Ectodermal cell (in vitro differentiated cells): ENCODE measurements around the gene PPFIBP1.
"Not testable (repeated sequence)": the region's sequence is repeated elsewhere in the genome, so short reads cannot be mapped to it uniquely, and the experiment has no call there.

Experiments used
- H3K27ac ChIP-seq: 2 replicates; pipeline ENCODE4 v1.7.0; 2013; ENCODE audit warnings: mild to moderate bottlenecking, low read depth, low read length; ENCODE audit not compliant: insufficient read depth, poor library complexity, severe bottlenecking
- H3K27me3 ChIP-seq: 2 replicates; pipeline ENCODE4 v1.7.0; 2013; ENCODE audit warnings: mild to moderate bottlenecking, low read length; ENCODE audit not compliant: insufficient read depth, control insufficient read depth, poor library complexity, severe bottlenecking
- H3K36me3 ChIP-seq: one replicate; pipeline ENCODE4 v1.7.0; 2013; ENCODE audit warnings: low read length; ENCODE audit not compliant: control insufficient read depth, insufficient read depth
- H3K4me1 ChIP-seq: one replicate; pipeline ENCODE4 v1.7.0; 2013; ENCODE audit warnings: low read length; ENCODE audit not compliant: control insufficient read depth, insufficient read depth
- H3K4me3 ChIP-seq: 2 replicates; pipeline ENCODE4 v1.7.0; 2013; ENCODE audit warnings: low read depth, low read length, control low read depth; ENCODE audit not compliant: insufficient read depth
- H3K9me3 ChIP-seq: 2 replicates; pipeline ENCODE4 v1.7.0; 2013; ENCODE audit warnings: mild to moderate bottlenecking, low read length, moderate library complexity; ENCODE audit not compliant: control insufficient read depth
- WGBS, 2 experiments: methylation state at CpG; one replicate each; pipeline ENCODE4 v1.1.7; 2013; ENCODE audit warnings: missing lambda C conversion rate in 2 of 2; 5-methylcytosine and 5-hydroxymethylcytosine counted together

PPFIBP1 gene

GRCh38 chr12:27618836-27619235, 94.8 kb downstream of the PPFIBP1 start:
- peaks cover 5% of the 10 kb centered on the region for H3K4me1 ChIP-seq
- WGBS, 2 experiments: 93 to 96% methylated on average over 7 of the region's 7 CpGs
- H3K27ac ChIP-seq: no peak overlapping the region
- no peak overlapping the region for H3K4me3 ChIP-seq
- no peaks in the 10 kb centered on the region for H3K9me3 ChIP-seq
- H3K27me3 ChIP-seq: no peaks in the 10 kb centered on the region
- no peaks in the 10 kb centered on the region for H3K36me3 ChIP-seq

- no peaks in the 10 kb centered on the region for H3K27me3 ChIP-seq
- no peak overlapping the region for H3K27ac ChIP-seq
- H3K9me3 ChIP-seq: no peaks in the 10 kb centered on the region
- no peak overlapping the region for H3K4me3 ChIP-seq
- no peaks in the 10 kb centered on the region for H3K36me3 ChIP-seq
- H3K4me1 ChIP-seq: peaks cover 5% of the 10 kb centered on the region
Observed at GRCh38 chr12:27619308-27619707, 95.3 kb downstream of the PPFIBP1 start.

DNA sequence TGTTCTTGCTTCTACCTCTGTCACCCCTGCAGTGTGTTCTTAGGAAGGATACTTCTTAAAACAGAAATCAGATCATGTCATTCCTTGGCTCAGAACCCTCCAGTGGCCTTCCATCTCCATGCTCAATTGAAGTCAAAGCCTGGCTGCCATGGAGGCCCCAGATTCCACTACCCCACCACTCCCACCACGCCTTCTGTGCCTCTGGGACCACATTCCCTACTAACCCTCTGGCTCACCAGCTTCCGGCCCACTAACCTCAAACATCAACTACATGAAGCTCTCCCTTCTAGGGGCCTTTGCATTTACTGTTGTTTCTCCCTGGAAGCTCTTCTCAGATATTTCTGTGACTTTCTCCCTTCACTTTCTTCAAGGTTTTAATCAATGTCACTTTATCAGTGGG, 96.1 kb downstream of the PPFIBP1 start:
- Histone ChIP-seq H3K4me3 (no peak overlapping the region), H3K27ac (no peak overlapping the region), H3K9me3 (no peaks in the 10 kb centered on the region), H3K36me3 (no peaks in the 10 kb centered on the region), H3K4me1 (peaks cover 4% of the 10 kb centered on the region), H3K27me3 (no peaks in the 10 kb centered on the region)
- 95% methylated on average over 2 of the region's 2 CpGs for WGBS, 2 experiments

DNA sequence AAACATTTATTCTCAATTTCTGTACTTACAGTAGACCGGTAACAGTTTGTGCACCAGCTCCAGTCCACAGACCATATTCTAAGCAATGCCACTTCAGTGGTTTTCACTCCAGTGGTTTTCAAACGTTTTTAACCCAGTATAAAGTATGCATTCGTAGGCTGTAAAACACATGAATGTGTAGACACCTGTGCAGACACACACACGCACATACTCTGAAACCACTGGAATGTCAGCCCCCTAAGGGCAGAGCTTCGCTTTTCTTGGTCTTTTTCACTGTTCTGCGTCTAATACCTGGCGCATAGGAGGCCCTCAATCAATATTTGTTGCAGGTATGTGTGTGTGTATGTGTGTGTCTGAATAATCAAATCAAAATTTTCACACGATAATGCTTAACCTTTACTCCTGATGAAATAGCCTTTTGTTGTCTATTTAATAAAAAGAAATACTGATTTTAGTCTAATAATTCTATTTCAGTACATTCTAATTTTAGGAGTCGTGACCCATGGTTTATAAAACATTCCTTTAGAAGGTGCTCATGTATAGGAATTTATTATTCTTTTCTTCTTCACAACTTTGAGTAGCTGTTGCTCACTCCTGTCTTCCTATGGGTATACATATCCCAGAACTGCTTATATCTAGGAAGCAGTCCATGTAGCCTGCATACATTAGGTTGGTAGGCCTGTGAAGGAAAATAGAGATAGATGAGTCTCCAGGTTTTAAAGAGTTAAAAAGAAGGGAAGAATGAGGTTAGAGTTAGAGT, 98.6 kb downstream of the PPFIBP1 start:
- H3K36me3 ChIP-seq: no peaks in the 10 kb centered on the region
- H3K27me3 ChIP-seq: no peaks in the 10 kb centered on the region
- WGBS, 2 experiments: 91 to 95% methylated on average over 7 to 8 of the region's 9 CpGs
- H3K4me1 ChIP-seq: no peaks in the 10 kb centered on the region
- H3K9me3 ChIP-seq: no peaks in the 10 kb centered on the region
- H3K4me3 ChIP-seq: no peak overlapping the region
- H3K27ac ChIP-seq: no peak overlapping the region

DNA sequence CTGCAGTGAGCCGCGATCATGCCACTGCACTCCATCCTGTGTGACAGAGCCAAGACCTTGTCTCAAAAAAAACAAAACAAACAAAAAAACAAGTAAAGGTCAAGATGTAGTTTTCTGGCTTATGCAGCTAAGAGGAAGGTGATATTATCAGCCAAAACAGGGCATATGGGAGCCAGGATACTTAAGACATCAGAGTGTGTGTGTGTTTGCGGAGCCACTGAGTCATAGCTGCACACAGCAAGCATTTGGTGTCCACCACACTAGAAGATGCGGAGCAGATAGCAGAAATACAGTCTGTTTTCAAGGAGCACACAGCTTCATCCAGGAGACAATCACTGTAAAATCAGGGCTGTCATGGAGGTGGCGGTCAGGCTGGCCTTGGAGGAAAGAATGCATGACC, 99.6 kb downstream of the PPFIBP1 start:
- H3K9me3 ChIP-seq: no peaks in the 10 kb centered on the region
- WGBS, 2 experiments: 91 to 92% methylated on average over 3 to 5 of the region's 5 CpGs
- H3K4me3 ChIP-seq: no peak overlapping the region
- H3K27me3 ChIP-seq: no peaks in the 10 kb centered on the region
- H3K27ac ChIP-seq: no peak overlapping the region
- no peaks in the 10 kb centered on the region for H3K4me1 ChIP-seq
- no peaks in the 10 kb centered on the region for H3K36me3 ChIP-seq

DNA sequence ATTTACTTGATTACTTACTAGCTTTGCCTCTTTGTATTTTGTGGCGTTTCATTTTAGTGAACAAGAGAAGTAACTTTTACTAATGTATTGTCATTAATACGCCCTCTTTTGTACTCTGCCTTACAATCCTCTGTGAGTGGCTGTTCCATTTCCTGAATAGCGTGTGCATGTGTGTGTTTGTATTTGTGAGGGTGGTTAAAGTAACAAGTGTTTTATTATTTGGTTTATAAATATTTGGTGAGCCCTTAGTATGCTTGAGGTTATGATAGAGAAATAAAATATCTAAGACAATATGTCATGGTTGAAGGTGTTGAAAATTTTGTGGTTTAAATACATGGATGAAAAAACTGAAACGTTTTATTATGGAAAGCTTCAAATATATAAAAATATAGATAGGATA, 100.6 kb downstream of the PPFIBP1 start:
- Histone ChIP-seq H3K36me3 (no peaks in the 10 kb centered on the region), H3K27ac (no peak overlapping the region), H3K4me1 (no peaks in the 10 kb centered on the region), H3K9me3 (no peaks in the 10 kb centered on the region), H3K4me3 (no peak overlapping the region), H3K27me3 (no peaks in the 10 kb centered on the region)
- WGBS, 2 experiments: 63 to 82% methylated on average over 3 to 4 of the region's 4 CpGs

DNA sequence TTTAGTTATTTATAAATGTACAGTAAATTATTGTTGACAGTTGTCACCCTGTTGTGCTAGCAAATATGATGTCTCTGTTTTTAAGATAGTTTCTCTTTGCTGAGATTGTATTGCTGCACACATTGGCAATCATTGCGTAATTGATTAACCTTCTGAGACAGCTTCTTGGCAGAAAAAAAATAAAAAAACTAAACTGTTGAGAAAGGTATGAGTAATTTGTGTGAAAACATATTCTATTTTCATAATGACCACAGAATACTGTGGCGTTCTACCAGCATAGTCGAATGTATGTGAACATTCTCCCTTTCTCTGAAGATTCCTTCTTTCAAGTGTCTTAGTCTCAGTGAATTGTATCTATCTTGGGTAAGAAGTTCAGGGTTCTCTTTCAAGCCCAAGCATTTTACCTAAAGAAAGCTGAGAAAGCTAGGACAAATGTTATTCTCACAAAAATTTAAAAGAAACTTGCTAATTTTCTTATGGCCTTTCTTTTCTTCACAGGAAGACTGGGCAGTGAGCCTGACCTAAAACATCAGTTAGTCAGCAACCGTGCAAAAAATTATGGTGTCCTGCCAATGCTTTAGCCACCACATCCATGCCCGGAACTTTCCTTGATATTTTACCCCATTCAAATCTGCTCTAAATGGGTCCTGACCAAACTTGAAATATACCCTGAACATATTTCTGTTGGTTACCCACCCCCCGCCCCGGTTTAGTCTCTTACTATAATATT, 103.3 kb downstream of the PPFIBP1 start:
- Histone ChIP-seq H3K9me3 (no peaks in the 10 kb centered on the region), H3K27me3 (no peaks in the 10 kb centered on the region), H3K36me3 (no peaks in the 10 kb centered on the region), H3K27ac (no peak overlapping the region), H3K4me3 (no peak overlapping the region), H3K4me1 (no peaks in the 10 kb centered on the region)
- WGBS, 2 experiments: 93 to 97% methylated on average over 4 of the region's 7 CpGs

DNA sequence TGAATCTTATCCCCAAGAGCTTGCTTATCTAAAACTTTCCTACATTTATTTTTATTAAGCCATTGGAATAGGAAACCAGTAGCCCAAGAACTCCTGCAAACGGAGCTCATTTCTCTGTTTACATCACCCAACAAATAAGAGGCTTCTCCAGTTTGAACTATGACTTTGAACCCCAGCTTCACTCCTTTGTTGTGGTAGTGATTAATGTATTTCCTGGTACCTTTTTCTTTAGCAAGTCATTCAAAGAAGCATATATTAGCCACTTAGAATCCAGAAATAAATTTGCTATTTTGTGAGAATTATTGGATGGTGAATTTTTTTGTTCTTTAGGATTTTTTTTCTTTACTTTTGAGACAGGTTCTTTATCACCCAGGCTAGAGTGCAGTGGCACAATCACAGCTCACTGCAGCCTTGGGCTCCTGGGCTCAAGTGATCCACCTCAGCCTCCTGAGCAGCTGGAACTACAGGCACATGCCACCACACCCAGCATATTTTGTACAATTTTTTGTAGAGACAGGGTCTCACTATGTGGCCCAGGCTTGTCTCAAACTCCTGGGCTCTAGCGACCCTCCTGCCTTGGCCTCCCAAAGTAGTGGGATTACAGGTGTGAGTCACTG, 104.0 kb downstream of the PPFIBP1 start:
- H3K9me3 ChIP-seq, H3K4me1 ChIP-seq, H3K27me3 ChIP-seq, H3K4me3 ChIP-seq, H3K27ac ChIP-seq, H3K36me3 ChIP-seq: not testable (repeated sequence)
- 71 to 92% methylated on average over 2 of the region's 2 CpGs for WGBS, 2 experiments

- 80% methylated on average over 2 of the region's 2 CpGs; no CpG with 5 or more reads in 1 of the 2 experiments for WGBS, 2 experiments
- not testable (repeated sequence) for H3K4me3 ChIP-seq, H3K27me3 ChIP-seq, H3K9me3 ChIP-seq, H3K27ac ChIP-seq, H3K4me1 ChIP-seq, H3K36me3 ChIP-seq
Observed at GRCh38 chr12:27630219-27630618, 106.2 kb downstream of the PPFIBP1 start.

DNA sequence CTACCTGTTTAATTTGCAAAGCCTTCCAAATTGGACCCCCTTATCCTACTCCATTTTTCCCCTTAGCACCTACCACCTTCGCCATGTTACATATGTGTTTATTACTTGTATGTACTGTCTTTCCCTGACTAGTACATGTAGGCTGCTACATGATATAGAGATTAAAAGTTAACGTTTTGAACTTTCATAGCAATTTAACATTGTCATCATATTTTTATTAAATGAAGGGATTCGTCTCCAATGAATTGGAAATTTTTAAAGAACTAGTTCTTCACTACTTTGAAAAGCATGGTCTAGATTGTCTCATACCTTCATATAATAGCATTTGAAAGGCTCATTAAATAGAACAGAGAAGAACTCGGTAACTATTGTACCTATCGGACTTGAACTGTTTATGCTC, 107.4 kb downstream of the PPFIBP1 start:
- Histone ChIP-seq H3K27me3 (no peaks in the 10 kb centered on the region), H3K36me3 (no peaks in the 10 kb centered on the region), H3K9me3 (no peaks in the 10 kb centered on the region), H3K4me3 (no peak overlapping the region), H3K4me1 (no peaks in the 10 kb centered on the region), H3K27ac (no peak overlapping the region)
- 93 to 100% methylated on average over 3 of the region's 5 CpGs for WGBS, 2 experiments
